ENCODE measurements around the gene TYRO3.

- TF ChIP-seq CTCF (IDR thresholded peaks at IDR 0.05) = no peak
- no peak for TF ChIP-seq POLR2A (IDR thresholded peaks at IDR 0.05)
Measured at GRCh38 chr15:41562244-41562643, 3.2 kb downstream of the TYRO3 start.
